PC-9 (cell line): ENCODE results near the gene ZMYM3. TPM values are rescaled to one million over a fixed set of nuclear protein-coding genes. Genes with fewer than 3 reads are reported as not detected.
A peak's percentile ranks its signal among the peaks of the same experiment; 100 is the strongest.

Experiments used
- BruUV-seq: library from RNA; stranded (reverse); fragments of 400-500 nt; replicated peaks from 2 replicates; lab custom pipeline; 2021; lab: Mats Ljungman, UMichigan
- CTCF ChIA-PET: fragments of 300-600 bp; sonication (Branson Sonifier 250); formaldehyde crosslinking; loops from one replicate; lab custom pipeline; 2022; ENCODE audit warnings: antibody characterized with exemption; lab: Charles Lee
- POLR2A ChIA-PET: fragments of 300-600 bp; sonication (Branson Sonifier 250); formaldehyde crosslinking; loops from one replicate; lab custom pipeline; 2022; ENCODE audit warnings: antibody characterized with exemption; ENCODE audit not compliant: unreplicated experiment; lab: Charles Lee
- DNase-seq, 2 experiments: peaks; one replicate each; pipeline versions ENCODE4 v3.0.0 to v3.0.0-alpha.2; 2015 to 2022; ENCODE audit warnings: mixed read lengths in 1 of 2
- H2AFZ ChIP-seq: fragments of 200-600 bp; sonication (generic); 2 replicates; pipeline ENCODE4 v1.8.1; 2017; ENCODE audit warnings: antibody characterized with exemption
- H3F3A ChIP-seq: fragments of 200-600 bp; sonication (generic); 2 replicates; pipeline ENCODE4 v1.8.1; 2017; ENCODE audit warnings: antibody characterized with exemption, mild to moderate bottlenecking, low read depth; ENCODE audit not compliant: insufficient read depth
- H3K27ac ChIP-seq: fragments of 200-600 bp; sonication (generic); 2 replicates; pipeline ENCODE4 v1.6.1; 2016; ENCODE audit warnings: mixed run types
- H3K27me3 ChIP-seq: fragments of 200-600 bp; sonication (generic); 2 replicates; pipeline ENCODE4 v1.6.1; 2016; ENCODE audit warnings: low read depth, mixed run types; ENCODE audit not compliant: insufficient read depth
- H3K36me3 ChIP-seq: fragments of 200-600 bp; sonication (generic); 2 replicates; pipeline ENCODE4 v1.6.1; 2016; ENCODE audit warnings: low read depth, mixed run types
- H3K4me1 ChIP-seq: fragments of 200-600 bp; sonication (generic); replicated peaks from 2 replicates; pipeline ENCODE4 v1.6.1; 2016; ENCODE audit warnings: mixed run types; ENCODE audit not compliant: insufficient read depth
- H3K4me2 ChIP-seq: fragments of 200-600 bp; sonication (generic); 2 replicates; pipeline ENCODE4 v1.6.1; 2017; ENCODE audit warnings: mixed run types
- H3K4me3 ChIP-seq: fragments of 200-600 bp; sonication (generic); 2 replicates; pipeline ENCODE4 v1.6.1; 2016; ENCODE audit warnings: mixed run types
- H3K79me2 ChIP-seq: fragments of 200-600 bp; sonication (generic); 2 replicates; pipeline ENCODE4 v1.6.1; 2017; ENCODE audit warnings: low read depth, mixed run types
- H3K9me2 ChIP-seq: fragments of 200-600 bp; sonication (generic); 2 replicates; pipeline ENCODE4 v1.8.1; 2017; ENCODE audit warnings: mild to moderate bottlenecking; ENCODE audit not compliant: insufficient read depth
- H3K9me3 ChIP-seq: fragments of 200-600 bp; sonication (generic); 2 replicates; pipeline ENCODE4 v1.8.1; 2016; ENCODE audit warnings: low read depth; ENCODE audit not compliant: insufficient read depth
- H4K20me1 ChIP-seq: fragments of 200-600 bp; sonication (generic); 2 replicates; pipeline ENCODE4 v1.8.1; 2017; ENCODE audit not compliant: insufficient read depth
- CTCF ChIP-seq: fragments of 200-600 bp; sonication (generic); conservative IDR thresholded peaks from 2 replicates; pipeline ENCODE4 v1.6.1; 2017; ENCODE audit warnings: mixed run types, antibody characterized with exemption, mild to moderate bottlenecking, moderate library complexity
- EZH2 ChIP-seq: fragments of 200-600 bp; sonication (generic); IDR thresholded peaks from 2 replicates; pipeline ENCODE4 v1.8.0; 2017; ENCODE audit warnings: antibody characterized with exemption, low read depth
- intact Hi-C: fragments of 100-400 bp; cut with micrococcal nuclease; formaldehyde crosslinking; loops from one replicate; pipeline ENCODE4 v1.10.0; 2022; ENCODE audit not compliant: unreplicated experiment
- total RNA-seq: library from RNA; stranded (reverse); gene quantifications from 2 replicates; pipeline ENCODE4 v1.2.3, GENCODE V29; 2021

Gene ZMYM3
- total RNA-seq, 1 experiment from 2014 or later, result 45.3 TPM

- DNase-seq, result no peak
- H3K9me3 ChIP-seq, result no peaks in the 10 kb centered on the region
- ChIA-PET POLR2A (no interaction called here), CTCF (no interaction called here)
- no peak overlapping the region for H2AFZ ChIP-seq
- BruUV-seq, result TSS peak; percentile 28
- no peaks in the 10 kb centered on the region for H3F3A ChIP-seq
- no peak overlapping the region for H3K27ac ChIP-seq
- H3K9me2 ChIP-seq, result no peaks in the 10 kb centered on the region
- H3K79me2 ChIP-seq, result no peaks in the 10 kb centered on the region
- intact Hi-C loops, result no loop called here
- no peaks in the 10 kb centered on the region for H3K27me3 ChIP-seq
- H4K20me1 ChIP-seq, result no peaks in the 10 kb centered on the region
- H3K4me1 ChIP-seq, result no peaks in the 10 kb centered on the region
- H3K4me3 ChIP-seq, result no peak overlapping the region
- H3K36me3 ChIP-seq, result no peaks in the 10 kb centered on the region; the same call in 1 of the 2 replicates
- H3K4me2 ChIP-seq, result no peak overlapping the region
- TF ChIP-seq EZH2 (no peak), CTCF (no peak)
Observed at GRCh38 chrX:71239781-71240180, 14.2 kb downstream of the ZMYM3 start.

GRCh38 chrX:71236836-71237235 is 17.1 kb downstream of the ZMYM3 start:
- POLR2A ChIA-PET, result no interaction called here
- Histone ChIP-seq H3K27me3 (no peaks in the 10 kb centered on the region), H3K79me2 (no peaks in the 10 kb centered on the region), H3K9me2 (no peaks in the 10 kb centered on the region), H3K4me1 (no peaks in the 10 kb centered on the region), H3K9me3 (no peaks in the 10 kb centered on the region), H4K20me1 (no peaks in the 10 kb centered on the region), H3K27ac (no peak overlapping the region), H2AFZ (no peak overlapping the region), H3K4me2 (no peak overlapping the region), H3K4me3 (no peak overlapping the region), H3F3A (no peaks in the 10 kb centered on the region), H3K36me3 (no peaks in the 10 kb centered on the region)
- intact Hi-C loops, result no loop called here
- no peak for DNase-seq
- TF ChIP-seq EZH2, result no peak
- TF ChIP-seq CTCF, result no peak
- CTCF ChIA-PET, result no interaction called here
- BruUV-seq, result no TSS peak

- H4K20me1 ChIP-seq, result no peaks in the 10 kb centered on the region
- no TSS peak for BruUV-seq
- no peaks in the 10 kb centered on the region for H3K9me3 ChIP-seq
- no peaks in the 10 kb centered on the region for H3K79me2 ChIP-seq
- no peaks in the 10 kb centered on the region for H3K9me2 ChIP-seq
- H3K27ac ChIP-seq, result no peak overlapping the region
- H3K27me3 ChIP-seq, result no peaks in the 10 kb centered on the region
- ChIA-PET POLR2A (no interaction called here), CTCF (no interaction called here)
- H3K36me3 ChIP-seq, result no peaks in the 10 kb centered on the region
- TF ChIP-seq EZH2 (no peak), CTCF (no peak)
- H3F3A ChIP-seq, result no peaks in the 10 kb centered on the region
- no peaks in the 10 kb centered on the region for H3K4me1 ChIP-seq
- no peak overlapping the region for H2AFZ ChIP-seq
- DNase-seq, result no peak
- intact Hi-C loops, result no loop called here
- no peak overlapping the region for H3K4me2 ChIP-seq
- H3K4me3 ChIP-seq, result no peak overlapping the region
Observed at GRCh38 chrX:71235482-71235881, 18.5 kb downstream of the ZMYM3 start.
